Neural cell (in vitro differentiated cells): ENCODE results near the gene SULF2.

ENCODE experiments used
- CTCF ChIP-seq: fragments of 450-650 bp; IDR thresholded peaks from 2 replicates; pipeline ENCODE4 v1.5.1; 2014; ENCODE audit warnings: antibody characterized with exemption, mild to moderate bottlenecking, moderate library complexity; ENCODE audit not compliant: poor library complexity, severe bottlenecking
- EP300 ChIP-seq: fragments of 450-650 bp; conservative IDR thresholded peaks from 2 replicates; pipeline ENCODE4 v1.6.1; 2014; ENCODE audit warnings: antibody characterized with exemption, mild to moderate bottlenecking, moderate library complexity; ENCODE audit not compliant: poor library complexity, severe bottlenecking
- EZH2 ChIP-seq: fragments of 200-600, 300-800 bp; shearing (Covaris generic), sonication (generic); IDR thresholded peaks from 2 replicates; pipeline ENCODE4 v1.6.1; 2014; ENCODE audit warnings: antibody characterized with exemption, low read length, borderline replicate concordance, mild to moderate bottlenecking; ENCODE audit not compliant: insufficient read depth, poor library complexity, severe bottlenecking
- POLR2AphosphoS5 ChIP-seq: IDR thresholded peaks from 2 replicates; pipeline ENCODE4 v1.6.1; 2012
- RAD21 ChIP-seq: fragments of 450-650 bp; conservative IDR thresholded peaks from 2 replicates; pipeline ENCODE4 v1.6.1; 2014; ENCODE audit warnings: antibody characterized with exemption, mild to moderate bottlenecking, moderate library complexity
- REST ChIP-seq: IDR thresholded peaks from 2 replicates; pipeline ENCODE4 v1.6.1; 2012; ENCODE audit warnings: borderline replicate concordance
- SMC3 ChIP-seq: fragments of 450-650 bp; conservative IDR thresholded peaks from 2 replicates; pipeline ENCODE4 v1.6.1; 2014; ENCODE audit warnings: antibody characterized with exemption, mild to moderate bottlenecking, moderate library complexity; ENCODE audit not compliant: poor library complexity
- TAF1 ChIP-seq: IDR thresholded peaks from 2 replicates; pipeline ENCODE4 v1.6.1; 2012; ENCODE audit warnings: low read depth

GRCh38 chr20:47674686-47675085 is 110.6 kb downstream of the SULF2 start:
- no peak for TF ChIP-seq SMC3
- TF ChIP-seq CTCF: no peak
- TF ChIP-seq REST: no peak
- no peak for TF ChIP-seq EP300
- no peak for TF ChIP-seq POLR2AphosphoS5
- no peak for TF ChIP-seq RAD21
- no peak for TF ChIP-seq EZH2
- no peak for TF ChIP-seq TAF1
